Fibroblast of gingiva (primary cell): Measurements from ENCODE around the gene GNPNAT1.

Experiments
- DNase-seq: peaks from one replicate; pipeline ENCODE4 v3.0.0-alpha.2; 2011; ENCODE audit warnings: low read depth

The GNPNAT1 gene

DNA sequence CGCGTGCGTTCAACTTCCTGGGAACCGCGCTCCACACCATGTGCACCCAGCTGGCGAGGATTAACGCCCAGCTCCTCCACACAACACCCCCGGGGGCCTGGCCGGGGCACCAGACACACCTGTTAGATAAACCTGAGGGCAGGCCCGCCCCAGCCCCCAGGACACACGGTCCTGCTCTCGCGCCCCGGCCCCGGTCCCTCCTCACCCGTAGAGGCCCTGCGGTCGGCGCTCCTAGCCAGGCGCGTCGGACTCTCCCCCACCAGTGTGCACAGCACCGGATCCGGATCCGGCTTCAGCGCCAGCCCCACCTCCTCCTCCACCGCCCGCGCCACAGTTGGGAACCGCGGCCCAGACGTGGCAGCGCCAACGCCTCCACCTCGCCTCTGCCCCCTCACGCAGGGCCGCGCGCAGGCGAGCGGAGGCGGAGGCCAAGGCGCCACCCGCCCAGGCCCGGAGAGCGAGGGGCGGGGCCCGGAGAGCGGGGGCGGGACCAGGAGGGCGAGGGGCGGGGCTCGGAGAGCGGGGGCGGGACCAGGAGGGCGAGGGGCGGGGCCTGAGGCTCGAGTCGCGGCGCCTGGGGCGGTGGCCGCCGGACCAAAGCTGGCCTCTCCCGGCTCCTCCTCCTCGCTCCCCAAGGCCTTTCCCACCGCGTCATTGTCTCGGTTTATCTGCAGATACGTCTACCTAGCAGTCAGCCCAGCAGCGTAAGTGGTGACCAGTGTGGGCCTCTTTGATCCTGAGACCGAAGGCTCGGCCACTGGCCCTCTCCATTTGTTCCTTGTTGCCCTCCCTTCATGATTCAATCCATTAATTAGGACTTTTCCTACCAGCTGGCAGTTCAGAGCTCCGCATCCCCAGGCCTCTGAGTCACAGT lies at the start of gene GNPNAT1:
Gene GNPNAT1 (minus strand): TSS at position 385 of the 874 bp plus-strand sequence. CDS start 6,957 bp downstream, outside the sequence.
- peak; percentile 90 for DNase-seq

DNA sequence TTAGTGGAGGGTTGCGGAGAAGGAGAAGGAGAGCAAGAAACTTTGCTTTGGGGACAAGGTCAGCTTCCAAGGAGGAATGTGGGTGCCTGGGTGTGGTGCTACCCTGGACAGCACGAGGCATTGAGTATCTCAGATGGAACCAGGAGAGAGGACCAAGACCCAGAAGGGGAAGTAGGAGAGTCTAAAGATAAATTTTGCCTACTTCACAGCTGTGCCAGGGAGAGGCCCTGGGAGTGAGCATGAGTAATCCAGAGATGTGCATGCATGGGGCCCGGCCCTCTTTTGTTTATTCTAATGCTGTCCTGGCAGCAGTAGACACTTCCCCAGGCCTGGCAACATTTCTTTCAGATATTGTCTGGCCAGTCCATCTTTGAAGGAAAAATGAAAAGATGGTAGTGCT lies 49.5 kb upstream of the GNPNAT1 start:
- peak; percentile 79 for DNase-seq

- no peak for DNase-seq
Measured at GRCh38 chr14:52837451-52837850, 46.0 kb upstream of the GNPNAT1 start.

DNA sequence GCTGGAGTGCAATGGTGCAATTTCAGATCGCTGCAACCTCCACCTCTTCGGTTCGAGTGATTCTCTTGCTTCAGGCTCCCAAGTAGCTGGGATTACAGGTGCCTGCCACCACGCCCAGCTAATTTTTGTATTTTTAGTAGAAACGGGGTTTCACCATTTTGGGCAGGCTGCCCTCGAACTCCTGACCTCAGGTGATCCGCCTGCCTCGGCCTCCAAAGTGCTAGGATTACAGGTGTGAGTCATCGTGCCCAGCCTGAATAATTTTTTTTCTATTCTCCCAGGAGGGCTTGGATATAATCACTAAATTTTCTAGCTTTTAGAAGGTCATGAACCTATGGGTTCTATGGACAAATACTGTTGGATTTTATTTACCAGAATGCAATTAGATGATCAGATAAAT lies 44.7 kb upstream of the GNPNAT1 start:
- DNase-seq, result no peak

GRCh38 chr14:52835122-52835903 lies 43.9 kb upstream of the GNPNAT1 start:
- DNase-seq, result peak; percentile 54

DNA sequence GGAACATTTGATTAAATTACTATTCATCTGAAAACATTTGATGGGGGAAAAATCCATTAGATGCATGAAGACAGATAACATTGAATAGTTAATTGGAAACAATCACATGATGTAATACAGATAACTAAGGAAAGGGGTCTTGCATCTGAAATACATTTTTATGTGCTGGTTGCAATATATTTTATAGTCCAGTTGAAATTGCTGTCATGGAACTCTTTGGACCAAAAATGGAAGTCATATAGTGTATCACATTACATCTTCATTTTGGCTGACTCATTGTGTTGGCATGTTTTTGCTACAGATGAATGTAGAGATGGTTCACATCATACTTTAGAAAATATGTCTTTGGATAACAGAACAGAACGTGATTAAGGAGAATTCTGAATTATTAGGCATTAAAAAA lies 43.0 kb upstream of the GNPNAT1 start:
- DNase-seq, result peak; percentile 86

- no peak for DNase-seq
Measured at GRCh38 chr14:52833891-52834290, 42.5 kb upstream of the GNPNAT1 start.

- no peak for DNase-seq
Measured at GRCh38 chr14:52829527-52830185, 38.2 kb upstream of the GNPNAT1 start.

GRCh38 chr14:52827426-52827825 lies 36.0 kb upstream of the GNPNAT1 start:
- no peak for DNase-seq

GRCh38 chr14:52825085-52825484 lies 33.7 kb upstream of the GNPNAT1 start:
- no peak for DNase-seq

- no peak for DNase-seq
Measured at GRCh38 chr14:52824462-52824861, 33.1 kb upstream of the GNPNAT1 start.

GRCh38 chr14:52821805-52822250 lies 30.4 kb upstream of the GNPNAT1 start:
- DNase-seq, result no peak

DNA sequence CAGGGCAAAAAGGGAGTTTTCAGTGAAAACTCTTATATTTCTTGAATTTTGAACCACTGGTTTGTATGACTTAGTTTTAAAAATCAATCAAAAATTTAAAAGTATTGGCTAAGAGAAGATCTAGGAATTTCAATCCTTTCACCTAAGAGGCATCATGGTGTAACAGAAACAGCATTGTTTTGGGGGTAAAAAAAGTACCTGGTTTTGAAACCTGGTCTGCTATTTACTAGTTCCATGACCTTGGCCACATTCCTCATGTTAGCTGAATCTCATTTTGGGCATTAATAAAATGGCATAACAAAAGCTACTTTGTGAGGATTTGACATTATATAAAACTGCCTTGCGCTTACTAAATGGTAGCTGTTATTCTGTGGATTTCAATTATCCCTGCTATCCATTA lies 16.7 kb upstream of the GNPNAT1 start:
- no peak for DNase-seq

DNA sequence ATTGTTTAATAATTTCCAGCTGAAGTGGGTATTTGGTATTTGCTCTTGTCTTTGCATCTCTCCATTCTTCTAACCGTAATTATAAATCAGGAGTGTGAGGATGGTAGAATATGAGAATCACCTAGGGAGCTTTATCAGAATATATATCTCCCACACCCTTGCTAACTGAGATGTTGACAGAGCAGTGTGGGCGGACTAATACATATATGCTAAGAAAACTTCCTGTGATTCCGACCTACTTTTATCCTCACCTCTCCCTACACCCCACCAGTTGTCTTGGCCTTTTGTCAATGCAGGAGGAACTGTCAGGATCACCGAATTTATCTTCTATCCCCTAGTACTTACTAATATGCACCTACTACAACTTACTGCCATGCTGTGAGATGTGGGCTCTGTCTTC lies 14.7 kb upstream of the GNPNAT1 start:
- no peak for DNase-seq

DNA sequence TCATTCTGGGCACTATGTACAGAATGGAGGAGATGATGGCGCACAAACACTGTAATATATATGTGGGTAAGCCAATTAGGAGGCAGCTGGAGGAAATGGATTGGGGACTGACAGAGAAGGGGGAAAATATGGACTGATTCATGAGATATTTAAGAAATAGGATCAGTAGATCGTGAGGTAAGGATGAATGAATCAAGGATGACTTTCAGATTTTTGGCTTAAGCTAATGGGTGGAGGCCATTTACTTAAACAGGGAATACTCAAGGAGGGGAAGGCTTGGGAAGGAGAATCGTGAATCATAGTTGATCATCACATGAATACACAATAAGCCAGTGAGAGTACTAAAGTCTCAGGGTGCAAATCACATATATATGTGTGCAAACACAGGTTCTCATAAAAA lies 11.2 kb upstream of the GNPNAT1 start:
- peak; percentile 53 for DNase-seq

- peak; percentile 73 for DNase-seq
Measured at GRCh38 chr14:52801014-52801712, 9.8 kb upstream of the GNPNAT1 start.

DNA sequence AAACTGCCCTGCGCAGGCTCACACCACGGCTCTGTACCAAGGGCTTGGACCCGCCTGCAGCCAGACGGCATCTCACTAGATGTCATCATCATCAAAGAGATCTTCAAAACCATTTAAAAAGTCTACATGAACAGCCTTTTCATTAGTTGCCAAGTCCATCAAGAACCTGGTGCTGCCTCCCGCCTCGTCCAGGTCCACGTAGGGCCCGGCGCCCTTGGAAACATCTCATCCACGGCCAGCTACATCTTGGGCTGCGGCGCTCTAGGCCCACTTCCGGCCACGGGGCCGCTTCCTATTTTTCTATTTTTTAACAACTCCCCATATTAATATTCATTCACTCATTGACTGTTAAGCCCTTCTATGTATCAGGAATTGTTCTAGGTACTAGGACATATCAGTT lies 7.4 kb upstream of the GNPNAT1 start:
- DNase-seq, result no peak

GRCh38 chr14:52797653-52798052 lies 6.2 kb upstream of the GNPNAT1 start:
- DNase-seq, result no peak

DNA sequence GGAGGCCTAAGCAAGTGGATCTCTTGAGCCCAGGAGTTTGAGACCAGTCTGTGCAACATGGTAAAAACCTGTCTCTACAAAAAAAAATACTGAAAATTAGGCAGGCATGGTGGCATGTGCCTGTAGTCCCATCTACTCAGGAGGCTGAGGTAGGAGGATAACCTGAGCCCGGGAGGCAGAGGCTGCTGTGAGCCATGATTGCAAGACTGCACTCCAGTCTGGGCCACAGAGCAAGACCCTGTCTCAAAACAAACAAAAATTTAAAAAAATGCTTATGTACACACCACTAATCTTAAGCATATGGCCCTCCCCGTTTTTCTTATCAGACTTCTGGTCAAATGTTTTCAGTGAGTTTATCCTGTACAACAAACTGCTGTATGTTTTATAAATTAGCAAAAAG lies 1.7 kb upstream of the GNPNAT1 start:
- DNase-seq, result no peak

DNA sequence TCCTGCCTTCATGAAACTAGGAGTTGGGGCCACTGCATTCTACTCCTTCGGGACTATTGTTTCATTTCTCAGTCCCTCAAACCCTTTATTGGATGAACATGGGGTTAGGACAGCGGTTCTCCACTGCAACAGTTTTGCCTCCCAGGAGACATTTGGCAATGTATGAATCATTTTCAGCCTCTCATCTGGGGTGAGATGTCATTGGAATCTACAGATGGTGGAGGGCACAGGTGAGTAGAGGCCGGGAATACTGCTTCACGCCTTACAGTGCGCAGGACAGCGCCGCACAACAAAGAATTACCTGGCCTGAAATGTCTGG lies 649 bp upstream of the GNPNAT1 start:
- no peak for DNase-seq

- DNase-seq, result no peak
Measured at GRCh38 chr14:52790756-52791222, 618 bp downstream of the GNPNAT1 start.
